GM12878 (cell line): ENCODE measurements around the gene CHMP1A. TPM values are rescaled to one million over a fixed set of nuclear protein-coding genes. Genes with fewer than 3 reads are reported as not detected.

Experiments
- ATAC-seq: fragments of 200-7000 bp; cut with Tn5 transposase; 3 replicates; pipeline ENCODE4 v1.9.1; 2020; ENCODE audit warnings: mild to moderate bottlenecking, moderate library complexity
- BruUV-seq: library from RNA; stranded (reverse); fragments of 400-500 nt; replicated peaks from 2 replicates; lab custom pipeline; 2021; lab: Mats Ljungman, UMichigan
- CTCF ChIA-PET: fragments of 300-600 bp; sonication (Branson Sonifier 250); formaldehyde crosslinking; extraction: SDS; loops from one replicate; lab custom pipeline; 2021; ENCODE audit warnings: inconsistent platforms; lab: Yijun Ruan, JAX
- POLR2A ChIA-PET: fragments of 350-600 bp; formaldehyde crosslinking; extraction: SDS; loops from one replicate; lab custom pipeline; 2021; ENCODE audit warnings: inconsistent platforms; lab: Charles Lee
- RAD21 ChIA-PET: fragments of 300-600 bp; sonication (Branson Sonifier 250); formaldehyde crosslinking; loops from one replicate; lab custom pipeline; 2023; ENCODE audit warnings: antibody characterized with exemption; ENCODE audit not compliant: unreplicated experiment; lab: Charles Lee
- SMC1A ChIA-PET: fragments of 300-600 bp; sonication (Branson Sonifier 250); formaldehyde crosslinking; loops from one replicate; lab custom pipeline; 2023; ENCODE audit not compliant: unreplicated experiment, uncharacterized antibody; lab: Charles Lee
- DNase-seq: peaks from one replicate; pipeline ENCODE4 v3.0.0-alpha.2; 2011; ENCODE audit warnings: low read depth, low spot score
- FAIRE-seq: peaks from 3 replicates; lab custom pipeline; 2011; peaks lifted over from hg19 to GRCh38; lab: Jason Lieb, UNC
- H2AFZ ChIP-seq: 2 replicates; pipeline ENCODE4 v1.6.0; 2011; ENCODE audit warnings: low read depth, low read length, control low read depth; ENCODE audit not compliant: control insufficient read depth
- H3K27ac ChIP-seq: 2 replicates; pipeline ENCODE4 v1.5.1; 2011; ENCODE audit warnings: control low read depth; ENCODE audit not compliant: control insufficient read depth, insufficient read depth
- H3K27me3 ChIP-seq, 2 experiments: replicated peaks in 1 of 2; 2 replicates each; pipeline versions ENCODE4 v1.6.0 to v1.6.1; 2011; ENCODE audit warnings: low read length in 1 of 2; ENCODE audit not compliant: control insufficient read depth in 2 of 2, insufficient read depth in 2 of 2
- H3K36me3 ChIP-seq, 2 experiments: 2 replicates each; pipeline ENCODE4 v1.5.1; 2011; ENCODE audit warnings: low read length in 1 of 2; ENCODE audit not compliant: control insufficient read depth in 2 of 2, insufficient read depth in 2 of 2
- H3K4me1 ChIP-seq: 2 replicates; pipeline ENCODE4 v1.6.1; 2011; ENCODE audit warnings: mild to moderate bottlenecking, low read length, moderate library complexity, mixed read lengths; ENCODE audit not compliant: control insufficient read depth, insufficient read depth
- H3K4me2 ChIP-seq: 2 replicates; pipeline ENCODE4 v1.6.0; 2011; ENCODE audit warnings: control low read depth; ENCODE audit not compliant: control insufficient read depth, insufficient read depth
- H3K4me3 ChIP-seq: fragments of 200-600 bp; sonication (generic); 2 replicates; pipeline ENCODE4 v1.5.1; 2016
- H3K79me2 ChIP-seq: 2 replicates; pipeline ENCODE4 v1.6.0; 2011; ENCODE audit warnings: low read length; ENCODE audit not compliant: control insufficient read depth, insufficient read depth
- H3K9ac ChIP-seq: 2 replicates; pipeline ENCODE4 v1.8.0; 2011; ENCODE audit warnings: low read length, control low read depth, mixed read lengths; ENCODE audit not compliant: control insufficient read depth, insufficient read depth
- H3K9me3 ChIP-seq: replicated peaks from 3 replicates; pipeline ENCODE4 v1.5.1; 2011; ENCODE audit warnings: mild to moderate bottlenecking, low read length; ENCODE audit not compliant: control insufficient read depth, insufficient read depth
- H4K20me1 ChIP-seq: 2 replicates; pipeline ENCODE4 v1.6.0; 2011; ENCODE audit not compliant: control insufficient read depth, insufficient read depth
- ATF2 ChIP-seq: IDR thresholded peaks from 2 replicates; pipeline ENCODE4 v1.6.1; 2012; ENCODE audit warnings: low read length, inconsistent platforms
- ESRRA ChIP-seq: IDR thresholded peaks from 2 replicates; pipeline ENCODE4 v1.6.1; 2012; ENCODE audit warnings: mild to moderate bottlenecking, low read length, improper control_type of control experiment
- SPI1 ChIP-seq: IDR thresholded peaks from 2 replicates; pipeline ENCODE4 v1.6.1; 2011; ENCODE audit warnings: low read depth, mild to moderate bottlenecking, low read length, moderate library complexity, borderline replicate concordance; ENCODE audit not compliant: insufficient read depth
- SUPT20H ChIP-seq: IDR thresholded peaks from 2 replicates; pipeline ENCODE4 v1.6.1; 2011; ENCODE audit warnings: low read depth, mild to moderate bottlenecking, low read length, moderate library complexity, borderline replicate concordance; ENCODE audit not compliant: control insufficient read depth
- ZSCAN29 ChIP-seq: fragments of 450-650 bp; IDR thresholded peaks from 2 replicates; pipeline ENCODE4 v1.6.1; 2017; ENCODE audit warnings: mild to moderate bottlenecking, moderate library complexity
- WGBS: methylation state at CpG from one replicate; pipeline ENCODE4 v1.1.6; 2016; ENCODE audit warnings: low lambda C conversion rate; ENCODE audit not compliant: insufficient replicate concordance, insufficient coverage; ENCODE audit errors: missing lambda C conversion rate; 5-methylcytosine and 5-hydroxymethylcytosine counted together
- in situ Hi-C: fragments of 300-500 bp; cut with MboI; formaldehyde crosslinking; loops from 9 replicates; pipeline ENCODE4 v1.14.3; 2018; ENCODE audit warnings: mixed read lengths
- intact Hi-C: fragments of 100-400 bp; cut with micrococcal nuclease; formaldehyde crosslinking; loops from one replicate; pipeline ENCODE4 v1.14.2; 2022; ENCODE audit not compliant: unreplicated experiment
- polyA plus RNA-seq, 11 experiments: library from polyadenylated mRNA; depleted of rRNA in 4 of 11; unstranded in 6 of 11; stranded (reverse) in 5 of 11; fragments of >200 nt; fragmentation: Nextera tagmentation in 4 of 11; fragmentation: Illumina TruSeq in 1 of 11; extraction: Ambion mirVana in 4 of 11; extraction: Trizol in 1 of 11; gene quantifications; 1 replicate in 1 of 11; 2 replicates in 10 of 11; pipeline versions ENCODE4 v1.2.1 to v1.2.3, GENCODE V29; 2011 to 2016; ENCODE audit warnings: inconsistent platforms in 2 of 11, missing spikeins in 2 of 11, low read depth in 1 of 11
- total RNA-seq, 4 experiments: library from RNA; depleted of rRNA in 3 of 4; stranded (reverse); fragments of >200 nt in 3 of 4; fragmentation: Illumina TruSeq in 1 of 4; extraction: Trizol in 1 of 4; gene quantifications; 2 replicates each; pipeline versions ENCODE4 v1.2.1 to v1.2.3, GENCODE V29; 2013 to 2021
- TF ChIP-seq, protein P1 (sequence below): fragments of 450-650 bp; IDR thresholded peaks from 2 replicates; pipeline ENCODE4 v1.6.1; 2017; ENCODE audit warnings: borderline replicate concordance

The CHMP1A gene
- total and polyA plus RNA-seq, 10 of the 15 experiments (the other 5 are each of a cell fraction or from before 2014, with no cell fraction given) = 1.0 to 86.7 (median 54.7) TPM

- TF ChIP-seq ATF2 = no peak
- no peak for TF ChIP-seq ZSCAN29
- TF ChIP-seq, all 136 proteins: peak for 40
Measured at GRCh38 chr16:89686520-89687091, 29.1 kb upstream of the CHMP1A start, which contains the start of gene CDK10 (continued).

- Histone ChIP-seq H3K27me3 (no peaks in the 10 kb centered on the region), H3K4me3 (no peak overlapping the region), H3K9me3 (no peaks in the 10 kb centered on the region; the same call in 2 of the 3 replicates)
- RAD21 ChIA-PET = interaction anchor here (1.5 kb wide), 1 partner anchor 14 kb away, joined by 19 read pairs; the partner anchor contains the start of gene SPATA2L
- intact Hi-C loops = no loop called here
- CTCF ChIA-PET = interaction anchor here (0.9 to 1.5 kb wide), 3 partner anchors 14 to 120 kb away, joined by 3 to 12 read pairs (median 3); no protein-coding TSS in a partner anchor
- SMC1A ChIA-PET = interaction anchor here (1.2 to 1.6 kb wide), 2 partner anchors 14 to 28 kb away, joined by 6 to 8 read pairs; partner anchors contain the start of genes CHMP1A and SPATA33
- no peak for FAIRE-seq
- no TSS peak for BruUV-seq
- no peak for ATAC-seq
- DNase-seq = no peak
- 92% methylated on average over 1 of the region's 1 CpG for WGBS
- TF ChIP-seq, protein P1, sequence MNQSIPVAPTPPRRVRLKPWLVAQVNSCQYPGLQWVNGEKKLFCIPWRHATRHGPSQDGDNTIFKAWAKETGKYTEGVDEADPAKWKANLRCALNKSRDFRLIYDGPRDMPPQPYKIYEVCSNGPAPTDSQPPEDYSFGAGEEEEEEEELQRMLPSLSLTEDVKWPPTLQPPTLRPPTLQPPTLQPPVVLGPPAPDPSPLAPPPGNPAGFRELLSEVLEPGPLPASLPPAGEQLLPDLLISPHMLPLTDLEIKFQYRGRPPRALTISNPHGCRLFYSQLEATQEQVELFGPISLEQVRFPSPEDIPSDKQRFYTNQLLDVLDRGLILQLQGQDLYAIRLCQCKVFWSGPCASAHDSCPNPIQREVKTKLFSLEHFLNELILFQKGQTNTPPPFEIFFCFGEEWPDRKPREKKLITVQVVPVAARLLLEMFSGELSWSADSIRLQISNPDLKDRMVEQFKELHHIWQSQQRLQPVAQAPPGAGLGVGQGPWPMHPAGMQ = no peak
- TF ChIP-seq SUPT20H (no peak), SPI1 (no peak), ESRRA (no peak)
- TF ChIP-seq, all 136 proteins: peak for 0
- in situ Hi-C loops = no loop called here
- peaks cover 11% of the 10 kb centered on the region for H3K79me2 ChIP-seq
- no peaks in the 10 kb centered on the region; a peak in 2 of 4 replicates for H3K36me3 ChIP-seq
- no peak overlapping the region for H3K4me2 ChIP-seq
- no peak overlapping the region for H2AFZ ChIP-seq
- no peak overlapping the region for H3K9ac ChIP-seq
- H3K27ac ChIP-seq = no peak overlapping the region
- H4K20me1 ChIP-seq = no peaks in the 10 kb centered on the region
- H3K4me1 ChIP-seq = peaks cover 6% of the 10 kb centered on the region; the same call in 1 of the 2 replicates
- POLR2A ChIA-PET = interaction anchor here (1.0 to 2.1 kb wide), 4 partner anchors 10 to 34 kb away, joined by 4 to 19 read pairs (median 6); partner anchors contain the start of genes CHMP1A, SPATA33 and VPS9D1
Measured at GRCh38 chr16:89685916-89686315, 28.4 kb upstream of the CHMP1A start.
